Colonic mucosa (tissue), 4 donors: ENCODE measurements around the gene PGBD2. TPM values are rescaled to one million over a fixed set of nuclear protein-coding genes. Genes with fewer than 3 reads are reported as not detected.
A peak's percentile ranks its signal among the peaks of the same experiment; 100 is the strongest.

Experiments used
- DNase-seq: peaks from one replicate; pipeline ENCODE4 v3.0.0-alpha.2; 2020
- H3K27ac ChIP-seq: fragments of 200-600 bp; one replicate; pipeline ENCODE4 v1.8.0; 2021
- H3K27me3 ChIP-seq: fragments of 200-600 bp; one replicate; pipeline ENCODE4 v1.8.0; 2021
- H3K36me3 ChIP-seq: fragments of 200-600 bp; one replicate; pipeline ENCODE4 v1.8.0; 2021
- H3K4me1 ChIP-seq: fragments of 200-600 bp; one replicate; pipeline ENCODE4 v1.8.0; 2021; ENCODE audit warnings: mild to moderate bottlenecking
- H3K4me3 ChIP-seq: fragments of 200-600 bp; one replicate; pipeline ENCODE4 v1.8.0; 2021
- H3K9ac ChIP-seq, 2 donors: one replicate each; pipeline ENCODE4 v1.7.0; 2013; ENCODE audit warnings: control low read depth in 2 of 2, low read depth in 2 of 2, low read length in 2 of 2
- H3K9me3 ChIP-seq: fragments of 200-600 bp; one replicate; pipeline ENCODE4 v1.8.0; 2021
- intact Hi-C: fragments of 100-400 bp; cut with DNase I; formaldehyde crosslinking; loops from one replicate; pipeline ENCODE4 v1.14.1; 2022
- total RNA-seq, 2 donors: library from RNA; stranded (reverse); fragmentation: NEBNext Ultra II Directional in 1 of 2; extraction: Animal tissue kit (Norgen Biotek cat#: 25700) in 1 of 2; gene quantifications; one replicate each; pipeline ENCODE4 v1.2.1, GENCODE V29; 2021
- TF ChIP-seq, protein P1 (sequence below): fragments of 200-600 bp; IDR thresholded peaks from one replicate; pipeline ENCODE4 v1.8.0; 2022; ENCODE audit warnings: antibody characterized with exemption, mild to moderate bottlenecking
- donor health status: healthy.
- donor health status: DM: no; HTN: no; CAD: no.
- donor health status: DM: no; HTN: no; CAD: no.

Gene PGBD2
- total RNA-seq, 2 donors from 2014 or later = 7.2 to 8.4 TPM

DNA sequence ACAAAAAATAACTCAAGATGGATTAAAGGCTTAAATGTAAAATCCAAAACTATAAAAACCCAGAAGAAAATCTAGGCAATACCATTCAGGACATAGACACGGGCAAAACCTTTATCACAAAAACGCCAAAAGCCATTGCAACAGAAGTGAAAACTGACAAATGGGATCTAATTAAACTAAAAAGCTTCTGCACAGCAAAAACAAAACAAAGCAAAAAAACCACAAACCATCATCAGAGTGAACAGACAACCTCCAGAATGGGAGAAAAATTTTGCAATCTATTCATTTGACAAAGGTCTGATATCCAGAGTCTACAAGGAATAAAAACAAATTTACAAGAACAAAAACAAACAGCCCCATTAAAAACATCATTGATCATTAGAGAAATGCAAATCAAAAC lies 4.5 kb upstream of the PGBD2 start:
- Histone ChIP-seq H3K27ac (no peak overlapping the region), H3K4me1 (no peaks in the 10 kb centered on the region), H3K4me3 (no peak overlapping the region), H3K27me3 (no peaks in the 10 kb centered on the region), H3K9ac (no peak overlapping the region), H3K36me3 (no peaks in the 10 kb centered on the region), H3K9me3 (no peaks in the 10 kb centered on the region)
- no peak for DNase-seq
- TF ChIP-seq, protein P1, sequence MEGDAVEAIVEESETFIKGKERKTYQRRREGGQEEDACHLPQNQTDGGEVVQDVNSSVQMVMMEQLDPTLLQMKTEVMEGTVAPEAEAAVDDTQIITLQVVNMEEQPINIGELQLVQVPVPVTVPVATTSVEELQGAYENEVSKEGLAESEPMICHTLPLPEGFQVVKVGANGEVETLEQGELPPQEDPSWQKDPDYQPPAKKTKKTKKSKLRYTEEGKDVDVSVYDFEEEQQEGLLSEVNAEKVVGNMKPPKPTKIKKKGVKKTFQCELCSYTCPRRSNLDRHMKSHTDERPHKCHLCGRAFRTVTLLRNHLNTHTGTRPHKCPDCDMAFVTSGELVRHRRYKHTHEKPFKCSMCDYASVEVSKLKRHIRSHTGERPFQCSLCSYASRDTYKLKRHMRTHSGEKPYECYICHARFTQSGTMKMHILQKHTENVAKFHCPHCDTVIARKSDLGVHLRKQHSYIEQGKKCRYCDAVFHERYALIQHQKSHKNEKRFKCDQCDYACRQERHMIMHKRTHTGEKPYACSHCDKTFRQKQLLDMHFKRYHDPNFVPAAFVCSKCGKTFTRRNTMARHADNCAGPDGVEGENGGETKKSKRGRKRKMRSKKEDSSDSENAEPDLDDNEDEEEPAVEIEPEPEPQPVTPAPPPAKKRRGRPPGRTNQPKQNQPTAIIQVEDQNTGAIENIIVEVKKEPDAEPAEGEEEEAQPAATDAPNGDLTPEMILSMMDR = no peak
- intact Hi-C loops = no loop called here

DNA sequence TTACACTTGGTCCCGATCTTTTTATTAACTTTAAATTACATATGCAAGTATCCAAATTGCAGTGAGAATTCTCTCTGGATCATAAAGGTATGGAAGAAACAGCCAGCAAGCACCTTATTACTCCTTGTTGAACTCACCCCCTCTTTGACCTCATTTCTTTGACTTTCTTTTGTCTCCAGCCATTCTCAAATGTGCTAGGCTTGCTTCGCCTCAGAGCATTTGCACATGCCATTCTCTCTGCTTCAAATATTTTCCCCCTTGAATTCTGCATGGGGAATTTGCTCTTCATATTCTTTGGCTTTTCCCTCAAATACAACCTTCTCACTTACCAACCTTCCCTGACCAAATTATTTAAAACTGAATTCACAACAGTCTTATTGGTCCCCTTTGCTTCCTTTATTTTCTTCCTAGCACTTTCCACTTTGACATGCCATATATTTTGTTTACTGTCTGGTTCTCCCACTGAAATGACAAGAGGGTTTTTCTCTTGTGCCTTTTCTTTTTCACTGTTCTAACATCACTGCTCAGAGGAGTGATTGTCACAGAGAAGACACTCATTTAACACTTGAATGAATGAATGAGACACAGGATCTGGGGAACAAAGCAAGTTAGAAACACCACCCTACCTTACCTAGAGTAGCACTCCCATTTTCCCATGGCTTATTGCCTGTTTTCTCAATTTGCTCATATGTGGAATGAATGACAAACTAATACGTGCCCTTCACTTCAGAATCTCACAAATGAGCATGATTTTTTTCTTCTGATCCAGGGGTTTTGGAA lies 1.4 kb upstream of the PGBD2 start:
- Histone ChIP-seq H3K27me3 (no peaks in the 10 kb centered on the region), H3K4me1 (no peaks in the 10 kb centered on the region), H3K27ac (no peak overlapping the region), H3K36me3 (no peaks in the 10 kb centered on the region), H3K4me3 (no peak overlapping the region), H3K9ac (no peak overlapping the region), H3K9me3 (no peaks in the 10 kb centered on the region)
- intact Hi-C loops = no loop called here
- TF ChIP-seq, protein P1 = no peak
- DNase-seq = no peak

DNA sequence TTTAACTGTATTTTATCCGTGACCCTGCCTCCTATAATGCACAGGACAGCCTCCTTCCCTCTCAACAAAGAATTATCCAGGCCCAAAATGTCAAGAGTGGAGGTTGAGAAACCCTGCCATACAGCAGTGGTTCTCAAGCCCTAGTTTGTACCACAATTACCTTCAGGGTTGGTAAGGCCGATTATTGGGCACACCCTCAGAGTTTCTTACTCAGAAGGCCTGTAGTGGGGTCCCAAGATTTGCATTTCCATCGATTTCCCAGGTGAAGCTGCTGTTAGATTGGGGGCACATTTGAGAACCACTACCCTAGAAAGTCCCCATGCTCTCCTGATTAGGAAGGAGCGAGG lies 400 bp upstream of the PGBD2 start:
- Histone ChIP-seq H3K9ac (peak overlapping the region; percentile 68 to 69), H3K4me3 (peak overlapping the region; percentile 59), H3K27ac (peak overlapping the region; percentile 92), H3K36me3 (no peaks in the 10 kb centered on the region), H3K9me3 (no peaks in the 10 kb centered on the region), H3K27me3 (no peaks in the 10 kb centered on the region), H3K4me1 (no peaks in the 10 kb centered on the region)
- DNase-seq = no peak
- TF ChIP-seq, protein P1 = no peak
- intact Hi-C loops = no loop called here

DNA sequence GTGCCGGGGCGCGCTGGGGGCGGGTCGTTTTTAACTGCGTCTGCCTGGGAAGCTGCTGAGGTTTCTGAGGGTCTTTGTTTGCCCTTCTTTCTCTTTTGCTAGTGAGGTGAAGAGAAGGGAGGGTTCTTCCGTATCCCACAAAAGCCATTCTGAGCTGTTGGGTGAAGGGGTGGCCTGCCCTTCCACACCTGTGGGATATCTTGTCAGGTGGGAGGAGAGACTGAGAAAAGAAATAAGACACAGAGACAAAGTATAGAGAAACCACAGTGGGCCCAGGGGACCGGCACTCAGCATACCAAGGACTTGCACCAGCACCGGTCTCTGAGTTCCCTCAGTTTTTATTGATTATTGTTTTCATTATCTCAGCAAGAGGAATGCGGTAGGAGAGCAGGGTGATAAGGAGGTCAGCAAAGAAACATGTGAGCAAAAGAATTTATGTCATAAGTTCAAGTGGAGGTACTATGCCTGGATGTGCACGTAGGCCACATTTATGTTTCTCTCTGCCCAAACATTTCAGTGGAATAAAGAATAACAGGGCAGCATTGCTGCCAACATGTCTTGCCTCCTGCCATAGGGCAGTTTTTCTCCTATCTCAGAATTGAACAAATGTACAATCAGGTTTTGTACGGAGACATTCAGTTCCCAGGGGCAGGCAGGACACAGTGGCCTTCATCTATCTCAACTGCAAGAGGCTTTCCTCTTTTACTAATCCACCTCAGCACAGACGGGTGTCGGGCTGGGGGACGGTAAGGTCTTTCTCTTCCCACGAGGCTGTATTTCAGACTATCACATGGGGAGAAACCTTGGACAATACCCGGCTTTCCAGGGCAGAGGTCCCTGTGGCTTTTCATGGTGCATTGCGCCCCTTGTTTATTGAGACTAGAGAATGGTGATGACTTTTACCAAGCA lies 972 bp downstream of the PGBD2 start:
- Histone ChIP-seq H3K27ac (peak overlapping the region; percentile 65), H3K4me1 (no peaks in the 10 kb centered on the region), H3K9me3 (no peaks in the 10 kb centered on the region), H3K36me3 (no peaks in the 10 kb centered on the region), H3K9ac (peak overlapping the region; percentile 62 to 79), H3K27me3 (no peaks in the 10 kb centered on the region), H3K4me3 (peak overlapping the region; percentile 44)
- no peak for DNase-seq
- intact Hi-C loops = no loop called here
- TF ChIP-seq, protein P1 = no peak

DNA sequence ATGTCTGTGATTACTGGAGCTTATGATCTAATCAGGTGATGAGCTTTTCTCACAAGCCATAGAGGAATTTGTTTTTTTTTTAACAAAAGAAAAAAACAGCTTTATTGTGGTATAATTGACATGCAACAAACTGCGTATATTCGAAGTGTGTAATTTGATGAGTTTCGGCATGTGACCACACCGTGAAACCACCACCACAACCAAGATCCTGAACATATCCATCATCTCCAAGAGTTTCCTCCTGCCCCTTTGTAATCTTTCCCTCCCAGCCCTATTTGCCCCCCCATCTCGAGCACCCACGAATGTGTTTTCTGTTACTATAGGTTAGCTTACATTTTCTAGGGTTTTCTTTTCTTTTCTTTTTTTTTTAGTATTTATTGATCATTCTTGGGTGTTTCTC lies 4.7 kb downstream of the PGBD2 start:
- Histone ChIP-seq H3K9me3 (no peaks in the 10 kb centered on the region), H3K36me3 (no peaks in the 10 kb centered on the region), H3K4me3 (no peak overlapping the region), H3K4me1 (no peaks in the 10 kb centered on the region), H3K9ac (no peak overlapping the region), H3K27me3 (no peaks in the 10 kb centered on the region), H3K27ac (no peak overlapping the region)
- TF ChIP-seq, protein P1 = no peak
- no peak for DNase-seq
- intact Hi-C loops = no loop called here
